H1 (cell line): ENCODE results near the gene GULP1.

Experiments
- ATF3 ChIP-seq: IDR thresholded peaks from 2 replicates; pipeline ENCODE4 v1.6.1; 2011; ENCODE audit warnings: low read depth, mild to moderate bottlenecking, low read length; ENCODE audit not compliant: insufficient read depth
- BCL11A ChIP-seq, 2 experiments: IDR thresholded peaks; one replicate each; pipeline ENCODE4 v1.6.1; 2011; ENCODE audit warnings: low read depth in 2 of 2, low read length in 2 of 2, mild to moderate bottlenecking in 2 of 2
- CHD1 ChIP-seq: IDR thresholded peaks from 2 replicates; pipeline ENCODE4 v1.6.1; 2012; ENCODE audit warnings: low read depth, low read length, improper control_type of control experiment
- CREB1 ChIP-seq: IDR thresholded peaks from 2 replicates; pipeline ENCODE4 v1.6.1; 2012; ENCODE audit warnings: inconsistent platforms
- CTCF ChIP-seq, 3 experiments: IDR thresholded peaks; 1 replicate in 2 of 3; 2 replicates in 1 of 3; pipeline versions ENCODE4 v1.5.1 to v1.6.1; 2011; ENCODE audit warnings: low read length in 3 of 3, mild to moderate bottlenecking in 3 of 3, inconsistent platforms in 2 of 3, low read depth in 1 of 3, moderate library complexity in 1 of 3; ENCODE audit not compliant: insufficient read depth in 1 of 3; ENCODE audit errors: control extremely low read depth in 1 of 3
- EZH2 ChIP-seq: fragments of 200-600 bp; sonication (generic); IDR thresholded peaks from 2 replicates; pipeline ENCODE4 v1.7.1; 2012; ENCODE audit warnings: low read depth, mild to moderate bottlenecking, moderate library complexity, low read length, inconsistent platforms; ENCODE audit not compliant: severe bottlenecking
- POLR2A ChIP-seq, 2 experiments: IDR thresholded peaks; 1 replicate in 1 of 2; 2 replicates in 1 of 2; pipeline ENCODE4 v1.6.1; 2011; ENCODE audit warnings: low read depth in 2 of 2, low read length in 2 of 2, mild to moderate bottlenecking in 2 of 2; ENCODE audit errors: control extremely low read depth in 1 of 2
- TBP ChIP-seq: IDR thresholded peaks from 2 replicates; pipeline ENCODE4 v1.6.1; 2011; ENCODE audit warnings: low read depth, low read length, improper control_type of control experiment

GRCh38 chr2:188412190-188412589 lies 120.5 kb downstream of the GULP1 start:
- no peak for TF ChIP-seq CHD1
- TF ChIP-seq EZH2: no peak
- TF ChIP-seq CTCF (IDR thresholded peaks at IDR 0.05; ENCODE audit: control extremely low read depth in 1 of 3, insufficient read depth in 1 of 3, low read depth in 1 of 3, low read length in 3 of 3): no peak
- no peak for TF ChIP-seq BCL11A (IDR thresholded peaks at IDR 0.05; ENCODE audit: low read depth in 2 of 2, low read length in 2 of 2)
- TF ChIP-seq ATF3: no peak
- TF ChIP-seq CREB1: no peak
- no peak for TF ChIP-seq TBP
- TF ChIP-seq POLR2A (IDR thresholded peaks at IDR 0.05; ENCODE audit: control extremely low read depth in 1 of 2, low read depth in 2 of 2, low read length in 2 of 2): no peak
